Measurements from ENCODE around the gene CYP3A4. TPM values are rescaled to one million over a fixed set of nuclear protein-coding genes. Genes with fewer than 3 reads are reported as not detected.
"Not testable (repeated sequence)": the region's sequence is repeated elsewhere in the genome, so short reads cannot be mapped to it uniquely, and the experiment has no call there.

The CYP3A4 gene
- total RNA-seq, 1 donor from 2014 or later, result not detected

- Histone ChIP-seq H3K36me3 (no peaks in the 10 kb centered on the region), H3K9me3 (no peaks in the 10 kb centered on the region), H3K27me3 (no peaks in the 10 kb centered on the region), H3K4me3 (no peak overlapping the region), H3K27ac (peak overlapping the region; percentile 19), H3K4me1 (no peaks in the 10 kb centered on the region)
- no peak for DNase-seq
- intact Hi-C loops (cut with DNase I), result no loop called here
- TF ChIP-seq CTCF (IDR thresholded peaks at IDR 0.05), result no peak
- ATAC-seq, result no peak
Measured at GRCh38 chr7:99741441-99741795, 42.6 kb downstream of the CYP3A4 start.

GRCh38 chr7:99740573-99741440, 43.2 kb downstream of the CYP3A4 start:
- Histone ChIP-seq H3K4me3 (no peak overlapping the region), H3K36me3 (no peaks in the 10 kb centered on the region), H3K9me3 (no peaks in the 10 kb centered on the region), H3K27ac (peak overlapping the region; percentile 19), H3K4me1 (no peaks in the 10 kb centered on the region), H3K27me3 (no peaks in the 10 kb centered on the region)
- intact Hi-C loops (cut with DNase I), result no loop called here
- ATAC-seq (peak; percentile 75), DNase-seq (no peak)
- TF ChIP-seq CTCF (IDR thresholded peaks at IDR 0.05), result no peak

- intact Hi-C loops (cut with DNase I), result no loop called here
- H3K9me3 ChIP-seq, result no peaks in the 10 kb centered on the region
- H3K27ac ChIP-seq, result no peak overlapping the region
- TF ChIP-seq CTCF (IDR thresholded peaks at IDR 0.05), result no peak
- H3K27me3 ChIP-seq, result no peaks in the 10 kb centered on the region
- DNase-seq (no peak), ATAC-seq (peak; percentile 33)
- H3K36me3 ChIP-seq, result no peaks in the 10 kb centered on the region
- H3K4me3 ChIP-seq, result no peak overlapping the region
- H3K4me1 ChIP-seq, result no peaks in the 10 kb centered on the region
Measured at GRCh38 chr7:99739699-99740572, 44.0 kb downstream of the CYP3A4 start.

- intact Hi-C loops (cut with DNase I), result no loop called here
- Histone ChIP-seq H3K4me3 (no peak overlapping the region), H3K9me3 (no peaks in the 10 kb centered on the region), H3K4me1 (no peaks in the 10 kb centered on the region), H3K27ac (no peak overlapping the region), H3K36me3 (no peaks in the 10 kb centered on the region), H3K27me3 (no peaks in the 10 kb centered on the region)
- no peak for DNase-seq
- no peak for ATAC-seq
- no peak for TF ChIP-seq CTCF (IDR thresholded peaks at IDR 0.05)
Measured at GRCh38 chr7:99737726-99738125, 46.3 kb downstream of the CYP3A4 start.

GRCh38 chr7:99736667-99737066, 47.3 kb downstream of the CYP3A4 start:
- H3K9me3 ChIP-seq; H3K27ac ChIP-seq; H3K36me3 ChIP-seq; intact Hi-C loops (cut with DNase I); DNase-seq; H3K4me1 ChIP-seq; H3K27me3 ChIP-seq; H3K4me3 ChIP-seq; ATAC-seq: not testable (repeated sequence)

- no peak within 1 kb of the TSS for H3K4me3 ChIP-seq
- H3K27ac ChIP-seq, result no peak within 1 kb of the TSS
- no peaks in the 10 kb centered on the region for H3K36me3 ChIP-seq
- no peaks in the 10 kb centered on the region for H3K9me3 ChIP-seq
- DNase-seq (no peak), ATAC-seq (no peak)
- intact Hi-C loops (cut with DNase I), result no loop called here
- no peaks in the 10 kb centered on the region for H3K27me3 ChIP-seq
- peaks cover 3% of the 10 kb centered on the region for H3K4me1 ChIP-seq
- no peak for TF ChIP-seq CTCF (IDR thresholded peaks at IDR 0.05)
Measured at GRCh38 chr7:99734987-99735386, 49.0 kb downstream of the CYP3A4 start, which contains the start of gene CYP3A7. TSS of gene CYP3A7 (minus strand) at chr7:99735196. CDS start at chr7:99735093, 103 bp downstream.

Measured in upper lobe of right lung (tissue), 1 donor.